MM.1S (cell line): Measurements from ENCODE around the gene SLC8A1.

Experiments
- DNase-seq: peaks from one replicate; pipeline ENCODE4 v3.0.0-alpha.2; 2015
- H2AFZ ChIP-seq: fragments of 300-600 bp; sonication (generic); 2 replicates; pipeline ENCODE4 v1.6.0; 2016; ENCODE audit warnings: antibody characterized with exemption, low read length
- H3F3A ChIP-seq: fragments of 300-600 bp; sonication (generic); 2 replicates; pipeline ENCODE4 v1.6.1; 2016; ENCODE audit warnings: mild to moderate bottlenecking, antibody characterized with exemption, low read length, moderate library complexity, mixed read lengths; ENCODE audit not compliant: insufficient read depth
- H3K27ac ChIP-seq: fragments of 300-600 bp; sonication (generic); 2 replicates; pipeline ENCODE4 v1.5.1; 2016; ENCODE audit warnings: mild to moderate bottlenecking, low read length
- H3K27me3 ChIP-seq: fragments of 300-600 bp; sonication (generic); replicated peaks from 2 replicates; pipeline ENCODE4 v1.6.0; 2016; ENCODE audit warnings: low read length; ENCODE audit not compliant: insufficient read depth
- H3K36me3 ChIP-seq: fragments of 300-600 bp; sonication (generic); replicated peaks from 2 replicates; pipeline ENCODE4 v1.6.1; 2016; ENCODE audit warnings: mild to moderate bottlenecking, low read length, mixed read lengths; ENCODE audit not compliant: insufficient read depth
- H3K4me1 ChIP-seq: fragments of 300-600 bp; sonication (generic); 2 replicates; pipeline ENCODE4 v1.6.1; 2016; ENCODE audit warnings: low read length, mixed read lengths
- H3K4me2 ChIP-seq: fragments of 300-600 bp; sonication (generic); 2 replicates; pipeline ENCODE4 v1.6.0; 2016; ENCODE audit warnings: low read depth, low read length
- H3K4me3 ChIP-seq: fragments of 300-600 bp; sonication (generic); 2 replicates; pipeline ENCODE4 v1.5.1; 2016; ENCODE audit warnings: low read length, mixed read lengths
- H3K79me2 ChIP-seq: fragments of 300-600 bp; sonication (generic); 2 replicates; pipeline ENCODE4 v1.6.1; 2016; ENCODE audit warnings: mixed run types, low read length, mixed read lengths
- H3K9ac ChIP-seq: fragments of 300-600 bp; sonication (generic); 2 replicates; pipeline ENCODE4 v1.6.1; 2016; ENCODE audit warnings: low read length, mixed read lengths
- H3K9me2 ChIP-seq: fragments of 300-600 bp; sonication (generic); replicated peaks from 2 replicates; pipeline ENCODE4 v1.6.1; 2016; ENCODE audit warnings: mild to moderate bottlenecking, low read length, mixed read lengths; ENCODE audit not compliant: insufficient read depth
- H3K9me3 ChIP-seq: fragments of 300-600 bp; sonication (generic); replicated peaks from 2 replicates; pipeline ENCODE4 v1.6.1; 2016; ENCODE audit warnings: mild to moderate bottlenecking, low read length, mixed read lengths; ENCODE audit not compliant: insufficient read depth
- H4K20me1 ChIP-seq: fragments of 300-600 bp; sonication (generic); 2 replicates; pipeline ENCODE4 v1.6.1; 2016; ENCODE audit warnings: mild to moderate bottlenecking, low read length, moderate library complexity, mixed read lengths; ENCODE audit not compliant: insufficient read depth
- CTCF ChIP-seq: fragments of 300-600 bp; sonication (generic); IDR thresholded peaks from 2 replicates; pipeline ENCODE4 v1.5.1; 2016; ENCODE audit warnings: antibody characterized with exemption, low read length, mixed read lengths
- EZH2 ChIP-seq: fragments of 300-600 bp; sonication (generic); optimal IDR thresholded peaks from 2 replicates; pipeline ENCODE3; 2017; ENCODE audit warnings: low read depth, mild to moderate bottlenecking, antibody characterized with exemption, low read length, mixed read lengths
- EZH2phosphoT487 ChIP-seq: fragments of 300-600 bp; sonication (generic); IDR thresholded peaks from 2 replicates; pipeline ENCODE4 v1.6.1; 2018; ENCODE audit warnings: antibody characterized with exemption, low read length

SLC8A1 gene

GRCh38 chr2:40395169-40396073 lies 56.5 kb downstream of the SLC8A1 start:
- Histone ChIP-seq H3K9me3 (no peaks in the 10 kb centered on the region), H3K27me3 (no peaks in the 10 kb centered on the region), H3K9me2 (0 out of 2 replicates have a peak, but pooled peaks cover 3% of the 10 kb centered on the region), H3K27ac (no peak overlapping the region), H3K36me3 (no peaks in the 10 kb centered on the region), H3K4me1 (no peaks in the 10 kb centered on the region), H3K9ac (no peak overlapping the region), H3K79me2 (no peaks in the 10 kb centered on the region), H4K20me1 (no peaks in the 10 kb centered on the region), H3K4me3 (no peak overlapping the region), H3F3A (no peaks in the 10 kb centered on the region), H2AFZ (no peak overlapping the region), H3K4me2 (no peak overlapping the region)
- TF ChIP-seq CTCF (no peak), EZH2phosphoT487 (no peak), EZH2 (no peak)
- no peak for DNase-seq

- H3F3A ChIP-seq, result no peaks in the 10 kb centered on the region
- H4K20me1 ChIP-seq, result no peaks in the 10 kb centered on the region
- H3K9me2 ChIP-seq, result 0 out of 2 replicates have a peak, but pooled peaks cover 3% of the 10 kb centered on the region
- no peaks in the 10 kb centered on the region for H3K36me3 ChIP-seq
- H3K27me3 ChIP-seq, result no peaks in the 10 kb centered on the region
- H3K27ac ChIP-seq, result no peak overlapping the region
- H2AFZ ChIP-seq, result no peak overlapping the region
- no peaks in the 10 kb centered on the region for H3K4me1 ChIP-seq
- no peak overlapping the region for H3K4me3 ChIP-seq
- H3K9ac ChIP-seq, result no peak overlapping the region
- no peaks in the 10 kb centered on the region for H3K79me2 ChIP-seq
- no peaks in the 10 kb centered on the region for H3K9me3 ChIP-seq
- TF ChIP-seq CTCF (no peak), EZH2phosphoT487 (no peak), EZH2 (no peak)
- H3K4me2 ChIP-seq, result no peak overlapping the region
- no peak for DNase-seq
Measured at GRCh38 chr2:40394597-40394996, 57.3 kb downstream of the SLC8A1 start.

- H3K4me2 ChIP-seq, result no peak overlapping the region
- 0 out of 2 replicates have a peak, but pooled peaks cover 3% of the 10 kb centered on the region for H3K9me2 ChIP-seq
- no peaks in the 10 kb centered on the region for H3K9me3 ChIP-seq
- H3K36me3 ChIP-seq, result no peaks in the 10 kb centered on the region
- H3K27ac ChIP-seq, result no peak overlapping the region
- no peaks in the 10 kb centered on the region for H4K20me1 ChIP-seq
- H3F3A ChIP-seq, result no peaks in the 10 kb centered on the region
- no peak for DNase-seq
- TF ChIP-seq EZH2phosphoT487 (no peak), EZH2 (no peak)
- no peak overlapping the region for H3K9ac ChIP-seq
- no peaks in the 10 kb centered on the region for H3K27me3 ChIP-seq
- H3K4me3 ChIP-seq, result no peak overlapping the region
- H3K4me1 ChIP-seq, result no peaks in the 10 kb centered on the region
- no peak overlapping the region for H2AFZ ChIP-seq
- no peaks in the 10 kb centered on the region for H3K79me2 ChIP-seq
Measured at GRCh38 chr2:40394031-40394430, 57.9 kb downstream of the SLC8A1 start.

GRCh38 chr2:40388161-40388560 lies 63.7 kb downstream of the SLC8A1 start:
- no peak for DNase-seq
- H3K9me2 ChIP-seq, result 0 out of 2 replicates have a peak, but pooled peaks cover 3% of the 10 kb centered on the region
- TF ChIP-seq EZH2phosphoT487, result no peak
- TF ChIP-seq CTCF, result no peak
- TF ChIP-seq EZH2, result no peak
- no peaks in the 10 kb centered on the region for H3K4me1 ChIP-seq
- H2AFZ ChIP-seq, result no peak overlapping the region
- no peak overlapping the region for H3K27ac ChIP-seq
- H3F3A ChIP-seq, result no peaks in the 10 kb centered on the region
- H3K4me2 ChIP-seq, result no peak overlapping the region
- no peaks in the 10 kb centered on the region for H3K36me3 ChIP-seq
- no peaks in the 10 kb centered on the region for H3K79me2 ChIP-seq
- no peak overlapping the region for H3K9ac ChIP-seq
- no peaks in the 10 kb centered on the region for H4K20me1 ChIP-seq
- H3K27me3 ChIP-seq, result no peaks in the 10 kb centered on the region
- H3K4me3 ChIP-seq, result no peak overlapping the region
- no peaks in the 10 kb centered on the region for H3K9me3 ChIP-seq
